ENCODE data around the gene FDCSP. TPM values are rescaled to one million over a fixed set of nuclear protein-coding genes. Genes with fewer than 3 reads are reported as not detected.
"Not testable (repeated sequence)": the region's sequence is repeated elsewhere in the genome, so short reads cannot be mapped to it uniquely, and the experiment has no call there.

FDCSP gene
- total RNA-seq, 1 donor from 2014 or later = not detected

DNA sequence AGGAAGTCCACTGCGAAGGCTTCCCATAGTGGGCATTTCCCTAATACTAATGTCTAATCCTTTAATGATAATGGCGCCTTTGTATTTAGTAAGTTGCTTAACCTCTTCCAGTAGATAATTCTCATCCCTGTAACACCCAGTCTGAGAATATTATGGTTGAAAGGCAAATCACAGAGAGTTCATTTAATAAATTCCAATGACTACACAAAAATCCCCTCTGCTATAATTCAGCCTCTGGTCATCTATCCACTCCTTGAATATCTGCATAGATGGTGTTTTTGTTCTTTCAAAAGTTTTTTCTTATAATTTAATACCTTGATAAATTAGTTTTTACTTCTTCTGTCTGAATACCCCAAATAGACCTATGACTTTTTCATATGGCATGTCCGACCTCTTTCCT is 4.5 kb upstream of the FDCSP start:
- H3K9me3 ChIP-seq; H3K27ac ChIP-seq; DNase-seq (ENCODE audit: low spot score in 2 of 2); H3K27me3 ChIP-seq; H3K4me3 ChIP-seq; H3K36me3 ChIP-seq; intact Hi-C loops (cut with DNase I); H3K4me1 ChIP-seq: not testable (repeated sequence)

DNA sequence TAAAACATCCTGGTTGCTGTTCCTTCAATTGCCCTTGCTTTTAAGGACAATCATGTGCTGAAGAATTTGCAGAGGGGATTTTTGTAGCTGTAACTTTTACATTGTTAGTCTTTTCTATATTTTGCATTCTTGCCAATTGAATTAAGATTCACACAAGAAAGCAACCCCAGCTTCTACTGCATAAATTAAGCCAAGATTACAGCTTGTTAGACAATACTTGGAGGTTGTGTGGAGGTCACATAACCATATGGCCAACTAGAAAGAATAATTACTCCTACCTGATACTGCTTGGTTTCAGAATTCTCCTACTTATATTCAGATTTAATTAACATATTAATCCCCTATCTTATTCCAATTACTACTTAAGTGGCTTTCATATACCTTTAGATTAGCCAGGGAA is 4.1 kb upstream of the FDCSP start:
- H3K4me1 ChIP-seq; H3K27me3 ChIP-seq; DNase-seq (ENCODE audit: low spot score in 2 of 2); intact Hi-C loops (cut with DNase I); H3K36me3 ChIP-seq; H3K27ac ChIP-seq; H3K9me3 ChIP-seq; H3K4me3 ChIP-seq: not testable (repeated sequence)

DNA sequence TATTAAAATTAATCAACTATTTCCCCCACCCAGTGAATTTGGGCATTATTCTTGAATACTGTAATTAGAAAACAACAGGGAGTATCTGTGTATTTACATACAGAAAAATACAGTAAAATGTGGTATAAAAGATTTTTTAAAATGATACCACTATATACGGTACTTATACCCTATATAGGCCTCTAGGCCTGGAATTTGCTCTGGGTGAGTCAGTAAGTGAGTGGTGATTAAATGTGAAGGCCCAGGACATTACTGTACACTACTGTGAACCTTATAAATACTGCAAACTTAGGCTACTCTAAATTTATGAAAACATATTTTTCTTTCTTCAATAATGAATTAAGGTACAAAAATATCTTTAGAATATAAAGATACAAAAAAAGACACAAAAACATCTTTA is 10.2 kb downstream of the FDCSP start:
- Histone ChIP-seq H3K9me3 (no peaks in the 10 kb centered on the region), H3K36me3 (no peaks in the 10 kb centered on the region), H3K4me3 (no peak overlapping the region), H3K27me3 (no peaks in the 10 kb centered on the region), H3K27ac (no peak overlapping the region), H3K4me1 (no peaks in the 10 kb centered on the region)
- intact Hi-C loops (cut with DNase I) = no loop called here
- TF ChIP-seq, protein P1, sequence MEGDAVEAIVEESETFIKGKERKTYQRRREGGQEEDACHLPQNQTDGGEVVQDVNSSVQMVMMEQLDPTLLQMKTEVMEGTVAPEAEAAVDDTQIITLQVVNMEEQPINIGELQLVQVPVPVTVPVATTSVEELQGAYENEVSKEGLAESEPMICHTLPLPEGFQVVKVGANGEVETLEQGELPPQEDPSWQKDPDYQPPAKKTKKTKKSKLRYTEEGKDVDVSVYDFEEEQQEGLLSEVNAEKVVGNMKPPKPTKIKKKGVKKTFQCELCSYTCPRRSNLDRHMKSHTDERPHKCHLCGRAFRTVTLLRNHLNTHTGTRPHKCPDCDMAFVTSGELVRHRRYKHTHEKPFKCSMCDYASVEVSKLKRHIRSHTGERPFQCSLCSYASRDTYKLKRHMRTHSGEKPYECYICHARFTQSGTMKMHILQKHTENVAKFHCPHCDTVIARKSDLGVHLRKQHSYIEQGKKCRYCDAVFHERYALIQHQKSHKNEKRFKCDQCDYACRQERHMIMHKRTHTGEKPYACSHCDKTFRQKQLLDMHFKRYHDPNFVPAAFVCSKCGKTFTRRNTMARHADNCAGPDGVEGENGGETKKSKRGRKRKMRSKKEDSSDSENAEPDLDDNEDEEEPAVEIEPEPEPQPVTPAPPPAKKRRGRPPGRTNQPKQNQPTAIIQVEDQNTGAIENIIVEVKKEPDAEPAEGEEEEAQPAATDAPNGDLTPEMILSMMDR (IDR thresholded peaks at IDR 0.05) = no peak
- DNase-seq (ENCODE audit: low spot score in 2 of 2) = no peak

DNA sequence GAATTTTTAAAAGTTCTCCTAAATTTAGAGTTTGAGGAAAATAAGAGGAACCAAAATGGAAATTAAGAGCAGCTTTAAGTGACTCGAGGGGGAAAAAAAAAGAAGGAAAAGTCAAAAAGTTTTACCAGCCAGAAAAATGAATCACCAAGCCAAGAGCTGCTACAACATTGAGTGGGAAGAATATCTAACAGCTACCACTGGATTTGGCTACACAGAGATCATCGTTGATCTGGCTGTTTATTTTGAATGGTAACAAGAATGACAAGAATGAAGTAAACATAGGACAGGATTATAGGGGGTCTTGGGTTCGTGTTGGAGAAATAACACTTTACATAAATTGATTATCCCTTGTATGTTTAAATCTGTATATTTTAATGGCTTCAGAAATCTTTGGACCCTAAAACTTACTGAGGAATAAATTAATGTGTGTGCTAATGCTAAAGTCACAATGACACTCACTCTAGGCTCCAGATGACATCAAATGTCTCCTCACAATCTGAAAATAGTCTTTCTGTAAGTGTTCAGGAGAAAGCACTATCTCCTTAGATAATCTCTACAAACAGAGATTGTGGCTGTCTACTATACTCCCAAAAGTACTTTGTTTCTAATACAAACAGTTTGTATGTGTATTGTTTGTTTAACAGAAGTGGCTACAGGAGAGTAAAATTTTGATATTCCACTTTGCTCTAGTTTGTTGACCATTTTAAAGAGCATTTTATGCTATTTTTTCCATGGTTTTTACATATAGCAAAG is 13.4 kb downstream of the FDCSP start:
- Histone ChIP-seq H3K4me1 (no peaks in the 10 kb centered on the region), H3K4me3 (no peak overlapping the region), H3K36me3 (no peaks in the 10 kb centered on the region), H3K27me3 (no peaks in the 10 kb centered on the region), H3K27ac (no peak overlapping the region), H3K9me3 (no peaks in the 10 kb centered on the region)
- no peak for DNase-seq (ENCODE audit: low spot score in 2 of 2)
- TF ChIP-seq, protein P1 (IDR thresholded peaks at IDR 0.05) = no peak
- intact Hi-C loops (cut with DNase I) = no loop called here

DNA sequence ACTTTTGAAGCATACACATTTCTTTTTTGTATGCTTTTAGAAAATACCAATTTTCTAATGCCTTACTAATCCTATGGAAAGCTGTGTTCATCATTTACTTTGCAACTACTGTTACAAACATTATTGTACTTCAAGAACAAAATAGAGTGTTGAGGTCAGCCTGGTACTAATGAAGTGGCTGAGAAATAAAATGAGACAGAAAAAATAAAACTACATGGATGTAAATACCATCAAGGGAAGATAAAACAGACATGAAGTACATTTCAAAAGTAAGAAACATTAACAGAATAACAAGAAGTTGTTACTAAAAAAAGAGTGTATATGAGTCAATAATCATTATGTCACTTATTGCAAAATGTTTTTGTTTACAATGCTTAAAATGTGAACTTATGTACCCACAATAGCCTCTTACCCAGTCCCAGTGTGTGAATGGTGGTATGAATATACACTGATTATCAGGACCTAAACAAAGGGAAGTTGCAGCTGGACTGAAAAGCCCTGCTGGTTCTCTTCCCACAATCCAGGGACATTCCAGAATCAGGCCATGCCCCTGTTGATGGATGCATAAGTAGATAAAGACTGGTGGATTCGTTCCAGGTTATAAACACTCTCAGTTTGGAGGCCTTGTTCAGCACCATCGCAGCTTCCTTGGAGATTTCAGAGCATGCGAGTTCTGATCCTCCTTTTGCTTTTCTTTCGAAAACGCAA is 14.1 kb downstream of the FDCSP start:
- Histone ChIP-seq H3K4me1 (no peaks in the 10 kb centered on the region), H3K27me3 (no peaks in the 10 kb centered on the region), H3K4me3 (no peak overlapping the region), H3K9me3 (no peaks in the 10 kb centered on the region), H3K36me3 (no peaks in the 10 kb centered on the region), H3K27ac (no peak overlapping the region)
- DNase-seq (ENCODE audit: low spot score in 2 of 2) = no peak
- intact Hi-C loops (cut with DNase I) = no loop called here
- TF ChIP-seq, protein P1 (IDR thresholded peaks at IDR 0.05) = no peak

DNA sequence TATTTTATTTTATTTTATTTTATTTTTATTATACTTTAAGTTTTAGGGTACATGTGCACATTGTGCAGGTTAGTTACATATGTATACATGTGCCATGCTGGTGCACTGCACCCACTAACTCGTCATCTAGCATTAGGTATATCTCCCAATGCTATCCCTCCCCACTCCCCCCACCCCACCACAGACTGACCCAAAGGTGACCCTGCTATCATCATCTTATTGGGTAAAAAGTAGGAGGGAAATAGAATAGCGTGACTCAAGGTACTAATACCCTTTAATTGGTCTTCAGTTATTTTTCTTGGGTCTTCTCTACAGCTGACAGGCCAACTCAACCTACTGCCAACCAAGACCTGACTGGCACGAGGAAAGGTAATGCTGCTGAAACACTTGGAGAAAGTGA is 16.4 kb downstream of the FDCSP start, which contains the start of gene CSN3:
TSS of gene CSN3 (plus strand) at position 301 of the 400 bp plus-strand sequence. CDS start 2,223 bp downstream, outside the sequence.
- intact Hi-C loops (cut with DNase I); H3K9me3 ChIP-seq; H3K27me3 ChIP-seq; H3K27ac ChIP-seq; H3K4me3 ChIP-seq; DNase-seq (ENCODE audit: low spot score in 2 of 2); H3K4me1 ChIP-seq; H3K36me3 ChIP-seq: not testable (repeated sequence)

DNA sequence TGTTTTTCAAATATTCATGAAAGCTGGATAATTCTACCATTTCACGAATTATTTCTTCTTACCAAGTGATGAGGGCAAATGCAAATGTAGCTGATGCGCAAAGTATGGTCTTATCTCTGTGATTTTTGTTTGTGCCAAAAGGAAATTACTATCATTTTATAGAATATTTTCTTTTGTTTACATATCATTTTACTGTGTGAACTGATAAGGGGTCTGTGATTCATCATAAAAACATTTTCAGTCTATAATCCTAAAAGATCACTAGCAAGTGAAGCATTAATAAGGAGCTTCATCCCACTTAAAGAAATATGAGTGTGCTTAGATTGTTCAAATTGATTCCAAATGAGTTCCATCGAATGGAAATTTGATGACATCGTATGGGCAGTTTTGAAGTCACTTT is 17.2 kb downstream of the FDCSP start:
- Histone ChIP-seq H3K4me1 (no peaks in the 10 kb centered on the region), H3K4me3 (no peak overlapping the region), H3K27me3 (no peaks in the 10 kb centered on the region), H3K9me3 (no peaks in the 10 kb centered on the region), H3K36me3 (no peaks in the 10 kb centered on the region), H3K27ac (no peak overlapping the region)
- DNase-seq (ENCODE audit: low spot score in 2 of 2) = no peak
- intact Hi-C loops (cut with DNase I) = no loop called here
- TF ChIP-seq, protein P1 (IDR thresholded peaks at IDR 0.05) = no peak
